22Rv1 (cell line): ENCODE data around the gene DOCK7.

ENCODE experiments used
- CTCF ChIP-seq: fragments of 450-650 bp; IDR thresholded peaks from 2 replicates; pipeline ENCODE4 v1.5.1; 2017; ENCODE audit warnings: mild to moderate bottlenecking
- ZFX ChIP-seq: fragments of 450-650 bp; IDR thresholded peaks from 2 replicates; pipeline ENCODE4 v1.6.1; 2017; ENCODE audit warnings: antibody characterized with exemption, borderline replicate concordance

- no peak for TF ChIP-seq CTCF
- no peak for TF ChIP-seq ZFX
Measured at GRCh38 chr1:62429581-62429980, 258.6 kb downstream of the DOCK7 start.
